SK-N-MC (cell line): ENCODE data around the gene MAGI1.

Experiments
- DNase-seq: peaks from one replicate; pipeline ENCODE4 v3.0.0-alpha.2; 2011; ENCODE audit warnings: low read depth, low spot score
- H3K27ac ChIP-seq: fragments of 200-600 bp; sonication (generic); 2 replicates; pipeline ENCODE4 v1.5.1; 2016; ENCODE audit warnings: mixed run types
- H3K36me3 ChIP-seq: fragments of 200-600 bp; sonication (generic); 2 replicates; pipeline ENCODE4 v1.6.1; 2017; ENCODE audit warnings: antibody characterized with exemption, low read length, mixed read lengths; ENCODE audit not compliant: insufficient read depth
- H3K4me3 ChIP-seq: fragments of 200-600 bp; sonication (generic); 2 replicates; pipeline ENCODE4 v1.5.1; 2016
- H3K9ac ChIP-seq: fragments of 200-600 bp; sonication (generic); 2 replicates; pipeline ENCODE4 v1.8.0; 2017; ENCODE audit warnings: mixed run types, mixed read lengths; ENCODE audit not compliant: insufficient read length
- H3K9me3 ChIP-seq: fragments of 200-600 bp; sonication (generic); 2 replicates; pipeline ENCODE4 v1.6.1; 2017; ENCODE audit warnings: low read depth, mild to moderate bottlenecking, antibody characterized with exemption, low read length, moderate library complexity, mixed read lengths
- EZH2 ChIP-seq: fragments of 200-600 bp; sonication (generic); IDR thresholded peaks from one replicate; pipeline ENCODE4 v1.6.1; 2017; ENCODE audit warnings: antibody characterized with exemption
- FOXP2 ChIP-seq: optimal IDR thresholded peaks from 2 replicates; pipeline ENCODE3; 2011; ENCODE audit warnings: mild to moderate bottlenecking, moderate library complexity; ENCODE audit not compliant: insufficient read depth; ENCODE audit errors: extremely low read length, control extremely low read depth
- POLR2AphosphoS5 ChIP-seq: IDR thresholded peaks from 2 replicates; pipeline ENCODE4 v1.6.1; 2012; ENCODE audit warnings: mild to moderate bottlenecking, low read depth, low read length, borderline replicate concordance

Gene MAGI1

GRCh38 chr3:65326574-65326973 is 712.1 kb downstream of the MAGI1 start:
- TF ChIP-seq EZH2 (no peak), FOXP2 (no peak), POLR2AphosphoS5 (no peak)
- H3K36me3 ChIP-seq, result no peaks in the 10 kb centered on the region
- H3K9me3 ChIP-seq, result no peaks in the 10 kb centered on the region
- DNase-seq, result no peak
- H3K9ac ChIP-seq, result no peak overlapping the region
- H3K4me3 ChIP-seq, result no peak overlapping the region
- no peak overlapping the region for H3K27ac ChIP-seq

DNA sequence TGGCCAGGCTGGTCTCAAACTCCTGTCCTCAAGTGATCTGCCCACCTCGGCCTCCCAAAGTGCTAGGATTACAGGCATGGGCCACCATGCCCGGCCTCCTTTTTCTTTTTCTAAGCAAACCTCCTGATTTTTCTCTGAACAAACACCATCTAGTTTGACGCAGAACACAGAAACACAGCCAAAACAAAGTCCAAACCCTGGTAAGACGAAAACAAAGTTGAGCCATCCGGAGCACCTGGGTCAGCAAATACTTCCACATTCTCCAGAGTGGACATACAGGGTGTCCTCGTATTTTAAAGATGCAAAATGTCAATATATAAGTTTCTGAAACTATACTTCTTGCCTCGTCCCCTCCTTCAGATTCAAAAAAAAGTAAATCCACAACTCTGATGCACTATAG is 715.8 kb downstream of the MAGI1 start:
- no peak overlapping the region for H3K4me3 ChIP-seq
- no peak overlapping the region for H3K27ac ChIP-seq
- H3K36me3 ChIP-seq, result no peaks in the 10 kb centered on the region
- no peaks in the 10 kb centered on the region for H3K9me3 ChIP-seq
- no peak for TF ChIP-seq EZH2
- no peak for TF ChIP-seq POLR2AphosphoS5
- no peak for TF ChIP-seq FOXP2
- no peak overlapping the region for H3K9ac ChIP-seq
- DNase-seq, result no peak

DNA sequence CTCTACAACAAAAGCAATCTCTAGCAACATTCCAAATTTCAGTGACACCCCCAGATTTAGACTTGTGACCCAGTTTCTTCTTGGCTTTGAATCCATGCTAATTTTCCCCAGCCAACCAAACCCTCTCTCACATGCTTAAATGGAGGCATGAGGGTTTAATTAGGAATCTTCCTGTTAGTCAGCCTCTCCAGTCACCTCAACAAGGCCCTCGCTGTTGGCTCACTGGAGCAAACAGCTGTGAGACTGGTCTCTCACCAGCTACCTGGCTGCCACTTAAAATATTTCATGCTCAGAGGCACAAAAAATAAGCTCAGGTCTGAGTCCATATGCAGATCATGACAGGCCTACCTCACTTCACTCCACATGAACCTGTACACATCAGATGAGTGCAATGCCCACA is 720.5 kb downstream of the MAGI1 start:
- Histone ChIP-seq H3K9ac (no peak overlapping the region), H3K27ac (no peak overlapping the region), H3K36me3 (no peaks in the 10 kb centered on the region), H3K4me3 (no peak overlapping the region), H3K9me3 (no peaks in the 10 kb centered on the region)
- no peak for DNase-seq
- no peak for TF ChIP-seq POLR2AphosphoS5
- no peak for TF ChIP-seq FOXP2
- no peak for TF ChIP-seq EZH2

DNA sequence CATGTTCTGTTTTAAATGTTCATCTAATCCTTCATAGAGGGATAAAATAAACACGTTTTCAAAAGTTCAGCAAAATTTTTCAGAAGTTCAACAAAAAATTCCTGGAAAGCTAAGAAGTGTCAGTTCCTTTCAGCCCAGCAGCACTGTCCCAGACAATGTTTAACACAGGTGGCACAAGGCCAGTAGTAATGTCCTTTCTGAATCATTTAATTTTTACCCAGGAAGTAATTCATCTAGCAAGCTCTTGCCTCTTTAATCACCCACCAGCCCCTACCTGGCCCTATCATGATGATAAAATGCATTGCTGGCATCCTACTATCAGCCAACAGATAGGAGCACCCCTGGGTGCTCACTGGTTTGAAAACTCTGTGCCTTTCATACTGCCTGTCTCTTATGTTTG is 723.8 kb downstream of the MAGI1 start:
- no peak overlapping the region for H3K9ac ChIP-seq
- H3K4me3 ChIP-seq, result no peak overlapping the region
- H3K36me3 ChIP-seq, result no peaks in the 10 kb centered on the region
- no peak for TF ChIP-seq POLR2AphosphoS5
- TF ChIP-seq EZH2, result no peak
- TF ChIP-seq FOXP2, result no peak
- no peak overlapping the region for H3K27ac ChIP-seq
- no peaks in the 10 kb centered on the region for H3K9me3 ChIP-seq
- no peak for DNase-seq

DNA sequence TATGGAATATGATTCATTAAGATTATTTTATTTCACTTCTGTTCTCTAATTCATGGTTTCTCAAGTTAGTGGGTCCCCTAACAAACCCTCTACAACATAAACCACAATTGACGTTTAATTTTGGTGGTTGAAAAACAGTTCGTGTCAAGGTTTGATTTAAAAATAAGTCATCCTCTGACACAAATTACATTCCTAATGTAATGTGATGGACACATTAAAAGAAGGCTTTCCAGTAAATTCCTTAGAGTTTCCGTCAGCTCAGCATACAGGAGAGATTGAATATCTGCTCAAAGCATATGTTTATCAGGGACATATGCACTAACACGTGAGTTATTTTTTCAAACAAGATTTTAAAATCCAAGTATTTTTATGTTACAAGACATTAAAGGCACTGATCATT is 724.4 kb downstream of the MAGI1 start:
- no peak for TF ChIP-seq EZH2
- TF ChIP-seq POLR2AphosphoS5, result no peak
- TF ChIP-seq FOXP2, result no peak
- Histone ChIP-seq H3K9me3 (no peaks in the 10 kb centered on the region), H3K36me3 (no peaks in the 10 kb centered on the region), H3K4me3 (no peak overlapping the region), H3K27ac (no peak overlapping the region), H3K9ac (no peak overlapping the region)
- no peak for DNase-seq

DNA sequence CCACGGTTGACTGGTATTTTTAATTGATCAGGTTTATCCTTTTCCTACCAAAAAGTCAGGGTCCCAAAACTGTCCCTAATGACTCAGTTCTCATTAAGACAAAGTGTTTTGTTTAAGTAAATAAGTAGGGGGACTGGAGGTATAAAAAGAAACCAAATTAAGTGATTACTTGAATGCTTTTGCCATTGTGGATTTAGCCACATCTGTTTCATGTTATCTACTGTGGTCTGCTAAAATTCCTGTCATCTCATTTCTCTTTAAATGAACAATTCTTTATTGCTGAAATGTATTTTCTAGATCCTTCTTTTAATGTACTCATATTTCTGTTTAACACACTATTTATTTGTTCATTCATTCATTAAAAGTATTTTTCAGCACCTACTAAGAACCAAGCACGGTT is 725.1 kb downstream of the MAGI1 start:
- H3K4me3 ChIP-seq, result no peak overlapping the region
- no peak overlapping the region for H3K27ac ChIP-seq
- DNase-seq, result no peak
- H3K36me3 ChIP-seq, result no peaks in the 10 kb centered on the region
- no peaks in the 10 kb centered on the region for H3K9me3 ChIP-seq
- H3K9ac ChIP-seq, result no peak overlapping the region
- no peak for TF ChIP-seq EZH2

GRCh38 chr3:65305836-65306235 is 732.9 kb downstream of the MAGI1 start:
- Histone ChIP-seq H3K9ac (no peak overlapping the region), H3K4me3 (no peak overlapping the region), H3K9me3 (no peaks in the 10 kb centered on the region), H3K36me3 (no peaks in the 10 kb centered on the region), H3K27ac (no peak overlapping the region)
- no peak for DNase-seq
- TF ChIP-seq POLR2AphosphoS5 (no peak), FOXP2 (no peak), EZH2 (no peak)
